Left colon (tissue), 2 donors: ENCODE measurements around the gene GLS. TPM values are rescaled to one million over a fixed set of nuclear protein-coding genes. Genes with fewer than 3 reads are reported as not detected.

Experiments
- ATAC-seq: fragments of 200-7000 bp; cut with Tn5 transposase; one replicate; pipeline ENCODE4 v1.9.1; 2020; ENCODE audit warnings: mild to moderate bottlenecking, moderate library complexity
- DNase-seq, 2 donors: peaks; one replicate each; pipeline ENCODE4 v3.0.0-alpha.2; 2020
- intact Hi-C, 2 donors: fragments of 100-400 bp; cut with DNase I in 1 of 2; cut with micrococcal nuclease in 1 of 2; formaldehyde crosslinking; loops; one replicate each; pipeline versions ENCODE4 v1.11.2 to v1.14.0; 2022; cut with DNase I, micrococcal nuclease
- total RNA-seq, 2 donors: library from RNA; stranded (reverse); fragmentation: NEBNext Ultra II Directional; extraction: Animal tissue kit (Norgen Biotek cat#: 25700); gene quantifications; one replicate each; pipeline ENCODE4 v1.2.1, GENCODE V29; 2021
- donor health status: DM: no; HTN: no; CAD: no.
- donor health status: DM: yes; HTN: yes; CAD: no.

The GLS gene
- total RNA-seq, 2 donors from 2014 or later = 51.3 to 63.3 TPM

DNA sequence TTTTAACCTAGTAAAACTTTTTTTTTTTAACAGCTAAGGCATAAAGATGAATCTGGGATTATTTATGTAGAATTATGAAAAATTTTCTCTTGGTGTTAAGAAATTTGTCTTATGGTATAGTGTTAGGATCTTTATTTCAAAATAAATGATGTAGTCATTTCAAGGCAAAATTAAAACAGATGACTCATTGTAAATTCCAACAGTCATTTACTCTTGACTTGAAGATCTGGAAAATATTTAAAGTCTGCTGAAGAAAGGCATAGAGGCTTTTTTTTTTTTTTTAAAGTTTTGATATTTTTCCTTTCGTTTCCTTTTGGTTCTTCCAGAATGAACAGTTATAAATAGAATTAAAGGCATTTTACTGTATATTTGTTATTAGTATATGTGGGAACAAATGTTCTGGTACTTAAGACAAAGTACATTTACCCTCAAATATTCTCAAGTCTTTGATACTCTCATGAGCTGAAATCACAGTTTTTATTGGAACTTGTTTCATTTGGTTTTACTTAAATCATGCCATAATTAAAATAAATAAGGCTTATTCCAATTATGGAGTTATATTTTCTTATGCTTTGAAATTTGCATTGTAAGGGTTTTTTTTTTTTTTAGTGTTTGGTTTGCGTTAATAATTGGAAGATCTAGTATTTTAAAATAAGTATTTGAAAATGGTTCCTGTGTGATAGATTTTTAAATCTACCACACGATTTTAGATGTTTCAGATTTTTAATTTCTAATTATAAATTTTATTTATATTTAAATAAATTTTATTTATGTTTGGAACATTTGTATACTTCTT, 29.9 kb downstream of the GLS start:
- intact Hi-C loops = no loop called here
- ATAC-seq = no peak
- no peak for DNase-seq

GRCh38 chr2:190911813-190912212, 31.2 kb downstream of the GLS start:
- intact Hi-C loops = no loop called here
- DNase-seq (no peak), ATAC-seq (no peak)

GRCh38 chr2:190912726-190913125, 32.1 kb downstream of the GLS start:
- intact Hi-C loops = no loop called here
- ATAC-seq (no peak), DNase-seq (no peak)

DNA sequence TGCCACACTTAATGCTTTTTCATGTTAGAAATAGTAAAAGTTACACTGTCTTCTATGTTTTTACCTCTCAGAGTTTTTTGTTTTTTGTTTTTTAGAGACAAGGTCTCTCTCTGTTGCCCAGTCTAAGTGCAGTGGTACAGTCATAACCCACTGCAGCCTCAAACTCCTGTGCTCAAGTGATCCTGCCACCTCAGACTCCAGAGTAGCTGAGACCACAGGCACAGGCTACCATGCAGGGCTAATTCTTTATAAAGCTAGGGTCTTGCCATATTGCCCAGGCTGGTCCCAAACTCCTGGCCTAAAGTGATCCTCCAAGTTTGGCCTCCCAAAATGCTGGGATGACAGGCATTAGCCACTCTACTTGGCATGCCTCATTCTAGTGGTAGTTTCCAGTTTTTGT, 33.1 kb downstream of the GLS start:
- intact Hi-C loops = no loop called here
- ATAC-seq = no peak

DNA sequence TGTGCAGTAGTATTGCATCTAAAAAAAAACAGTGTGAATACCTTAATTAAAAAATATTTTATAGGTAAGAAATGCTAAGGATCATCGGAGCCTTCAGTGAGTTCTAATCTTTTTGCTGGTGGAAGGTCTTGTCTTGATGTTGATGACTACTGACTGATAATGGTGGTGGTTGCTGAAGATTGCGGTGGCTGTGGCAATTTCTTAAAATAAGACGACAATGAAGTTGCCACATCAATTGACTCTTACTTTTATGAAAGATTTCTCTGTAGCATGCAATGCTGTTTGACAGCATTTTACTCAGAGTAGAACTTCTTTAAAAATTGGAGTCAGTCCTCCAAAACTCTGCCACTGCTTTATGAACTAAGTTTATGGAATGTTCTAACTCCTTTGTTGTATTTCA, 36.2 kb downstream of the GLS start:
- DNase-seq = no peak
- intact Hi-C loops = no loop called here
- no peak for ATAC-seq

More for the DNA sequence above, 33.1 kb downstream of the GLS start:
- no peak for DNase-seq

DNA sequence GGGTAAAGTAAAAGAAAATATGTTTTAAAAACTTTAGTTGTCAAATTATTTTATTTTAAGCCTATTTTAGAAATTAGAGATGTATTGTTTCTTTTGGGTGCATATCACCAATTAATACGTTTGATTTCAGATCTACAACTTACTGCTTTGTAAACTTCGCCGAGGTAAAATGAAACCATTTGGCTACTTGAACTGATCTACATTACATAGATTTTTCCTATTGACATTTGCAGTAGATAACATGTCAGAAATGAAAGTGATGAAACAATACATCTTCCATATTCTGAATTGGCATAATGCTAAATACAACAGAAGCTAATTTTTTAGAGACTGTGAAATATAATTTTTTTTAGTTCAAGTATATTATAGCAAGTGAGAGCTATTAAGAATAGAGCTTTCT, 39.5 kb downstream of the GLS start:
- intact Hi-C loops = no loop called here
- DNase-seq (no peak), ATAC-seq (no peak)

DNA sequence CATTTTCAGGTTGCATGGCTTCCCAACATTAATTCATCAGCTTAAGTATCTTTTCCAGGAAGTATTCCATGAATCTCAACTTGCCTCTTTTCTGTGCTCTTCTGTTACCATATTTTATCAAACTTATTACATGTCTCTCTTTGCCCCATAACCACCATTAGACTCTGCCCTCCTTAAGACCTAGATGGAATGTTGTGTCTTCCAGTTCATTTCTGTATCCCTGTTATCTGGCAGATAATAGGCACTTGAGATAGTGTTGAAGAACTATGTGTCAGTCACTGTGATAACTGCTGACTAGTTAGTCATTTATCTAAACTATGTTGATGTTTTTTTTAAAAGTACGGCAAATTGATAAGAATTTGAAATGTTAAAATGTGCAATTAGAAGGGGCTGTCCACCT, 41.8 kb downstream of the GLS start:
- ATAC-seq (no peak), DNase-seq (no peak)
- intact Hi-C loops = no loop called here

DNA sequence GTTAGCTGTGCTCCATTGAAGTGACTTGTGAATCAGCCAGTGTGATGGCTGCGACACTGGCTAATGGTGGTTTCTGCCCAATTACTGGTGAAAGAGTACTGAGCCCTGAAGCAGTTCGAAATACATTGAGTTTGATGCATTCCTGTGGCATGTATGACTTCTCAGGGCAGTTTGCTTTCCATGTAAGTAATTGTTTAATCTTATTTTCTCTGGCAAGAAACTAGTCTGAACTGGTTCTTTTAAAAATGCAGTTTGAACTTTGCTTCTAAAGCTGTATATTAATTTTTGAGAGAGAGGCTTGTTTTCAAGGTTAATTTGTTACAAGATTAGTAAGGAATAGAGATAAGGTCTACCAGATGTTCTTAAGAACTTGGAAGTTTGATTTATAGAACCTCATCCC, 46.7 kb downstream of the GLS start:
- ATAC-seq (peak; percentile 27), DNase-seq (no peak)
- intact Hi-C loops = no loop called here

DNA sequence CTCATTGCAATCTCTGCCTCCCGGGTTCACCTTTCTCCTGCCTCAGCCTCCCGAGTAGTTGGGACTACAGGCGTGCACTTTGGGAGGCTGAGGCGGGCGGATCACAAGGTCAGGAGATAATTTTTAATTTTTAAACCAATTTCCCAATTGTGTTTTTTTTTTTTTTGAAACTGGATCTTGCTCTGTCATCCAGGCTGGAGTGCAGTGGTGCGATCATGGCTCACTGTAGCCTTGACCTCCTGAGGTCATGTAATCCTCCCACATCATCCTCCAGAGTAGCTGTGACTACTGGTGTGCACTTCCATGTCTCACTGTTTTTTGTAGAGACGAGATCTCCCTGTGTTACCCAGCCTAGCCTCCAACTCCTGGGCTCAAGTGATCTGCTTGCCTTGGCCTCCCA, 49.3 kb downstream of the GLS start:
- DNase-seq (no peak), ATAC-seq (no peak)
- intact Hi-C loops = no loop called here

DNA sequence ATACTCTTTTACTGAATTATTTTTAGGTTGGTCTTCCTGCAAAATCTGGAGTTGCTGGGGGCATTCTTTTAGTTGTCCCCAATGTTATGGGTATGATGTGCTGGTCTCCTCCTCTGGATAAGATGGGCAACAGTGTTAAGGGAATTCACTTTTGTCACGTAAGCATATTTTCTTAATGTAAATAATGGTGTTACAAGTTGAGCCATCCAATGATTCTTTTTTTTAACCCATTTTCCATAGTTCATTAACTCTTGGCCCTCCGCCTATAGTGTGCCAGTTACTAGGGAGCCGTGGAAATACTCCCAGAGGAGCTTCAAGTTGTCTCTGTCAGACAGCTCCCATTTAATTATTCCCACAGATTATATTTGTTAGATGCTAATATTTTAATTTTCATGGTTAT, 49.8 kb downstream of the GLS start:
- intact Hi-C loops = no loop called here
- no peak for DNase-seq
- ATAC-seq = no peak

- no peak for DNase-seq
- intact Hi-C loops = no loop called here
- ATAC-seq = no peak
Measured at GRCh38 chr2:190932514-190932913, 51.9 kb downstream of the GLS start.

GRCh38 chr2:190933361-190933760, 52.7 kb downstream of the GLS start:
- intact Hi-C loops = no loop called here
- no peak for DNase-seq
- ATAC-seq = no peak

- ATAC-seq (no peak), DNase-seq (no peak)
- intact Hi-C loops = no loop called here
Measured at GRCh38 chr2:190935054-190935453, 54.4 kb downstream of the GLS start.

GRCh38 chr2:190938771-190939335, 58.2 kb downstream of the GLS start:
- no peak for ATAC-seq
- intact Hi-C loops = no loop called here

DNA sequence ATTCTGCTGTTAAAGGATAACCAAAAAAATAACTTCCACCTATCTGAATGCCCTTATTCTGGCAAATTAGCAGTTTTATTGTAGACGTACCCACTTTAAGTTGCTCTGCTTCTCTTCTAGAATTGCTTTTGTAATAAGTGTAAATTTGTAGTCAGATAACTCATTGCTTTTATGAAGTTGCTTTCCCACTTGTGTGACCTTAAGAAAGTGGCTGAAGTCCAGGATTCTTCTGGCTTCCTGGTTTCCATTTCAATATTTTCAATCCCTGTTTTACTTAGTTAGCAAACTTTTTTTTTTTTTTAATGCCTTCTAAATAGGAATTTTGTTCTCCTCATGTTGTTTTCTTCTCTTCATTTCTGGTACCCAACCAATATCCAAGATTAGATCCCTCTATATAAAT, 59.8 kb downstream of the GLS start:
- DNase-seq (no peak), ATAC-seq (no peak)
- intact Hi-C loops = no loop called here

More at GRCh38 chr2:190938771-190939335, 58.2 kb downstream of the GLS start:
- no peak for DNase-seq

GRCh38 chr2:190941571-190941970, 61.0 kb downstream of the GLS start:
- no peak for ATAC-seq
- intact Hi-C loops = no loop called here
- no peak for DNase-seq

- intact Hi-C loops = no loop called here
- DNase-seq (no peak), ATAC-seq (no peak)
Measured at GRCh38 chr2:190942697-190943096, 62.1 kb downstream of the GLS start.

DNA sequence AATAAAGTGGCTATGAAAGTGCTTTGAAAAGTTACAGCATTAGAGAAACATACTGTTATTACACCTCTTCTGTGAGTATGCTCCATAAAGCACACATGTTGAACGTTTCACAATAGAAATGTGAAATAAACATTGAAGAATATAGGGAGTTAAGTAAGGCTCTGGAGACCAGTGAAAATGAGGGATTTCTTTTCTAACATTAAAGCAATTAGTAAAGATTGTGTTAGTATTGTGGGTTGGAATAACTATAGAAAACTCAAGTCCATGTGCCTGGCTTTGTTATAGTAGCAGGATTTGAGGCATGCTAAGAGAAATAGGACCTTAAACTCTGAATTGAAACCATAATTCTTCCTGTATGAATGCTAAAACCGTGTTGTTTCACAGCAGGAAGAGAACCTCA, 63.1 kb downstream of the GLS start:
- intact Hi-C loops = no loop called here
- DNase-seq (no peak), ATAC-seq (no peak)

GRCh38 chr2:190947141-190947540, 66.5 kb downstream of the GLS start:
- ATAC-seq = no peak
- intact Hi-C loops = no loop called here
- no peak for DNase-seq

GRCh38 chr2:190947711-190948251, 67.2 kb downstream of the GLS start:
- intact Hi-C loops = no loop called here
- DNase-seq = no peak
- peak; percentile 91 for ATAC-seq

- DNase-seq (no peak), ATAC-seq (peak; percentile 62)
- intact Hi-C loops = no loop called here
Measured at GRCh38 chr2:190948671-190949070, 68.0 kb downstream of the GLS start.
